GM23338 (cell line): ENCODE measurements around the gene PEPD.

Experiments used
- CTCF ChIP-seq, 2 experiments: fragments of 200-600 bp in 1 of 2; sonication (generic) in 1 of 2; conservative IDR thresholded peaks; 2 replicates each; pipeline versions ENCODE4 v1.5.1 to v1.6.1; 2016 to 2017; ENCODE audit warnings: antibody characterized with exemption in 2 of 2, low read depth in 2 of 2, mild to moderate bottlenecking in 2 of 2, moderate library complexity in 1 of 2
- EZH2 ChIP-seq: fragments of 200-600 bp; sonication (generic); IDR thresholded peaks from one replicate; pipeline ENCODE4 v1.8.0; 2017; ENCODE audit warnings: antibody characterized with exemption, mild to moderate bottlenecking, low read depth; ENCODE audit not compliant: unreplicated experiment
- POLR2AphosphoS5 ChIP-seq: IDR thresholded peaks from 2 replicates; pipeline ENCODE4 v1.6.1; 2016; ENCODE audit warnings: antibody characterized with exemption, low read depth
- TF ChIP-seq, protein P1 (sequence below): IDR thresholded peaks from 2 replicates; pipeline ENCODE4 v1.6.1; 2016; ENCODE audit warnings: antibody characterized with exemption

DNA sequence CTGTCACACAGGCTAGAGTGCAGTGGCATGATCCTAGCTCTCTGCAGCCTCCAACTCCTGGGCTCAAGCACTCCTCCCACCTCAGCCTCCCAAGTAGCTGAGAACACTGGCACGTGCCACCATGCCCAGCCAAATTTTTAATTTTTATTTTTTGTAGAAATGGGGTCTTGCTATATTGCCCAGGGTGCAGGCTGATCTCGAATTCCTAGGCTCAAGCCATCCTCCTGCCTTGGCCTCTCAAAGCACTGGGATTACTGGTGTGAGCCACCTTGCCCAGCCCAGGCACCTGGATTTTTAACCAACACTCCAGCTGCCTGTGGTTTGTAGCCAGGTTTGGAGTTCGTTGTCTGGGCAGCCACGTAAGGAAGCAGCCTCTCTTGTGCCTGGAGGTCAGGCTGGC lies 9.3 kb upstream of the PEPD start:
- TF ChIP-seq EZH2 = no peak
- no peak for TF ChIP-seq CTCF (conservative IDR thresholded peaks at IDR 0.05; ENCODE audit: low read depth in 2 of 2)
- TF ChIP-seq, protein P1, sequence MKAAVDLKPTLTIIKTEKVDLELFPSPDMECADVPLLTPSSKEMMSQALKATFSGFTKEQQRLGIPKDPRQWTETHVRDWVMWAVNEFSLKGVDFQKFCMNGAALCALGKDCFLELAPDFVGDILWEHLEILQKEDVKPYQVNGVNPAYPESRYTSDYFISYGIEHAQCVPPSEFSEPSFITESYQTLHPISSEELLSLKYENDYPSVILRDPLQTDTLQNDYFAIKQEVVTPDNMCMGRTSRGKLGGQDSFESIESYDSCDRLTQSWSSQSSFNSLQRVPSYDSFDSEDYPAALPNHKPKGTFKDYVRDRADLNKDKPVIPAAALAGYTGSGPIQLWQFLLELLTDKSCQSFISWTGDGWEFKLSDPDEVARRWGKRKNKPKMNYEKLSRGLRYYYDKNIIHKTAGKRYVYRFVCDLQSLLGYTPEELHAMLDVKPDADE = no peak
- TF ChIP-seq POLR2AphosphoS5 = no peak
